Lung (tissue), 12 donors: ENCODE results near the gene JAM2. TPM values are rescaled to one million over a fixed set of nuclear protein-coding genes. Genes with fewer than 3 reads are reported as not detected.

Source experiments
- ATAC-seq: fragments of 200-7000 bp; cut with Tn5 transposase; one replicate; pipeline ENCODE4 v1.9.1; 2020; ENCODE audit warnings: moderate number of reproducible peaks; ENCODE audit not compliant: insufficient read depth, low FRiP score
- DNase-seq, 3 donors: peaks; one replicate each; pipeline ENCODE4 v3.0.0-alpha.2; 2013 to 2017
- H3K27ac ChIP-seq, 2 donors: one replicate each; pipeline ENCODE4 v1.5.1; 2013; ENCODE audit warnings: mild to moderate bottlenecking in 2 of 2, moderate library complexity in 2 of 2, control low read depth in 1 of 2, inconsistent platforms in 1 of 2, low read depth in 1 of 2, low read length in 1 of 2
- H3K27me3 ChIP-seq, 3 donors: one replicate each; pipeline ENCODE4 v1.5.1; 2013; ENCODE audit warnings: low read length in 2 of 3; ENCODE audit not compliant: control insufficient read depth in 3 of 3, insufficient read depth in 3 of 3
- H3K36me3 ChIP-seq, 4 donors: one replicate each; pipeline ENCODE4 v1.5.1; 2013; ENCODE audit warnings: low read length in 4 of 4, mild to moderate bottlenecking in 1 of 4, moderate library complexity in 1 of 4; ENCODE audit not compliant: control insufficient read depth in 4 of 4, insufficient read depth in 4 of 4
- H3K4me1 ChIP-seq, 5 donors: one replicate each; pipeline ENCODE4 v1.5.1; 2013; ENCODE audit warnings: low read length in 5 of 5, mild to moderate bottlenecking in 2 of 5, moderate library complexity in 1 of 5; ENCODE audit not compliant: control insufficient read depth in 5 of 5, insufficient read depth in 5 of 5
- H3K4me3 ChIP-seq: one replicate; pipeline ENCODE4 v1.5.1; 2013; ENCODE audit warnings: mild to moderate bottlenecking, control low read depth, moderate library complexity
- H3K9ac ChIP-seq, 2 donors: one replicate each; pipeline ENCODE4 v1.5.1; 2013; ENCODE audit warnings: low read length in 2 of 2, control low read depth in 1 of 2; ENCODE audit not compliant: insufficient read depth in 1 of 2
- H3K9me3 ChIP-seq, 4 donors: one replicate each; pipeline ENCODE4 v1.5.1; 2013; ENCODE audit warnings: low read length in 3 of 4, mild to moderate bottlenecking in 1 of 4, moderate library complexity in 1 of 4; ENCODE audit not compliant: control insufficient read depth in 4 of 4, insufficient read depth in 3 of 4
- WGBS, 2 donors: extraction: QIAGEN DNeasy Blood & Tissue Kit; methylation state at CpG; one replicate each; pipeline ENCODE4 v1.1.7; 2013; 5-methylcytosine and 5-hydroxymethylcytosine counted together
- polyA plus RNA-seq, 2 donors: library from polyadenylated mRNA; stranded (reverse); fragments of 200-250 nt; gene quantifications; one replicate each; pipeline ENCODE4 v1.2.1, GENCODE V29; 2013
- total RNA-seq, 2 donors: library from RNA; depleted of rRNA in 1 of 2; stranded (reverse); fragments of >200 nt in 1 of 2; gene quantifications; one replicate each; pipeline ENCODE4 v1.2.1, GENCODE V29; 2014 to 2021
- TF ChIP-seq, protein P1 (sequence below): IDR thresholded peaks from 2 replicates; pipeline ENCODE4 v1.5.1; 2012; ENCODE audit warnings: mild to moderate bottlenecking; ENCODE audit errors: control extremely low read depth, extremely low read depth
- donor health status: control.
- donor health status: control.
- donor health status: Bipolar disorder and iron deficiency.
- donor health status: healthy.
- donor health status: DM: yes; HTN: yes; CAD: no.

JAM2 gene
- total and polyA plus RNA-seq, 4 donors = 11.1 to 57.1 (median 14.4) TPM

DNA sequence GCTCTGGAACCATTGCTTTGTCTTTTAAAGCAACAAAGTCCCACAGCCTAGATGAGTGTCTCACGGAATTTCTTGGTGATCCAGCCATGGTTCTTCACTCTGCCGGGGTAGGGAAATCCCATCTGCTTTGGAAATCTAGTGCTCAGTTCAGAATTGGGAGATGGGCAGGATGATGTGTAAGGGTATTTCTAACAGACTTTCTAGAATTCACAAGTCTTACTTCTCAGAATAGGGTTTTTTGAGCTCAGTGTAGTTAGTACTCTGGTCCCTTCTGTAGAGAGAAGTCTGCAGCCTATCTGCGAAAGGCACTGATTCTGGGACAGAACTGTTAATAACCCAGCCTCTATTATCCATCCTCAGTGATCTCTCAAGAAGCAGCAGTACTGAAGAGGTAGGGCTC, 121.0 kb downstream of the JAM2 start:
- H3K36me3 ChIP-seq = peaks cover 8 to 38% (median 26%) of the 10 kb centered on the region in 4 donors
- no peaks in the 10 kb centered on the region for H3K27me3 ChIP-seq
- TF ChIP-seq, protein P1, sequence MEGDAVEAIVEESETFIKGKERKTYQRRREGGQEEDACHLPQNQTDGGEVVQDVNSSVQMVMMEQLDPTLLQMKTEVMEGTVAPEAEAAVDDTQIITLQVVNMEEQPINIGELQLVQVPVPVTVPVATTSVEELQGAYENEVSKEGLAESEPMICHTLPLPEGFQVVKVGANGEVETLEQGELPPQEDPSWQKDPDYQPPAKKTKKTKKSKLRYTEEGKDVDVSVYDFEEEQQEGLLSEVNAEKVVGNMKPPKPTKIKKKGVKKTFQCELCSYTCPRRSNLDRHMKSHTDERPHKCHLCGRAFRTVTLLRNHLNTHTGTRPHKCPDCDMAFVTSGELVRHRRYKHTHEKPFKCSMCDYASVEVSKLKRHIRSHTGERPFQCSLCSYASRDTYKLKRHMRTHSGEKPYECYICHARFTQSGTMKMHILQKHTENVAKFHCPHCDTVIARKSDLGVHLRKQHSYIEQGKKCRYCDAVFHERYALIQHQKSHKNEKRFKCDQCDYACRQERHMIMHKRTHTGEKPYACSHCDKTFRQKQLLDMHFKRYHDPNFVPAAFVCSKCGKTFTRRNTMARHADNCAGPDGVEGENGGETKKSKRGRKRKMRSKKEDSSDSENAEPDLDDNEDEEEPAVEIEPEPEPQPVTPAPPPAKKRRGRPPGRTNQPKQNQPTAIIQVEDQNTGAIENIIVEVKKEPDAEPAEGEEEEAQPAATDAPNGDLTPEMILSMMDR = no peak
- no peaks in the 10 kb centered on the region for H3K9me3 ChIP-seq
- no peak overlapping the region for H3K27ac ChIP-seq
- no peak for DNase-seq
- H3K4me1 ChIP-seq = no peaks in the 10 kb centered on the region
- no peak overlapping the region for H3K9ac ChIP-seq
- ATAC-seq = no peak
- H3K4me3 ChIP-seq = no peak overlapping the region
- 95 to 96% methylated on average over 3 of the region's 3 CpGs for WGBS, 2 donors

DNA sequence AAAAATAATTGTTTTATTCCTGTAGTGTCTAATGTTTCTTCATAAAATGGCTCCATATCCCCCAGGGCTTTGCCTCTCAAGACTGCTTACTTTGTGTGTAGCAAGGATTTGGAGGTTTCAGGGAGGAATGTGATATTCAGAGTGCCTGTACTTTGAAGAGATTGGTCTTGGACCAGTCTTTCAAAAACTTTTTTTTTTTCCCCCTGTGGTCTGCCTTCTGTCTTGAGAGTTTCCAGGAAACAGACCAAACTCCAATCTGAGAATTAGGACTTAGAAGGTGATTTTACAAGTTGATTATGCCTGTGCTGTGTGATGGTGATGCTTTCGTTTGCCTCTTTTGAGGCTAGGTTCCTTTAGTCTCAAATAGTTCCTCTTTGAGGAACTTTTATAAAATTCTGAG, 121.6 kb downstream of the JAM2 start:
- ATAC-seq (no peak), DNase-seq (no peak)
- Histone ChIP-seq H3K27ac (no peak overlapping the region), H3K4me3 (no peak overlapping the region), H3K9ac (no peak overlapping the region), H3K9me3 (no peaks in the 10 kb centered on the region), H3K36me3 (peaks cover 10 to 34% (median 25%) of the 10 kb centered on the region in 4 donors), H3K4me1 (no peaks in the 10 kb centered on the region), H3K27me3 (no peaks in the 10 kb centered on the region)
- WGBS, 2 donors = 94 to 98% methylated on average over 1 of the region's 1 CpG
- TF ChIP-seq, protein P1 = no peak

DNA sequence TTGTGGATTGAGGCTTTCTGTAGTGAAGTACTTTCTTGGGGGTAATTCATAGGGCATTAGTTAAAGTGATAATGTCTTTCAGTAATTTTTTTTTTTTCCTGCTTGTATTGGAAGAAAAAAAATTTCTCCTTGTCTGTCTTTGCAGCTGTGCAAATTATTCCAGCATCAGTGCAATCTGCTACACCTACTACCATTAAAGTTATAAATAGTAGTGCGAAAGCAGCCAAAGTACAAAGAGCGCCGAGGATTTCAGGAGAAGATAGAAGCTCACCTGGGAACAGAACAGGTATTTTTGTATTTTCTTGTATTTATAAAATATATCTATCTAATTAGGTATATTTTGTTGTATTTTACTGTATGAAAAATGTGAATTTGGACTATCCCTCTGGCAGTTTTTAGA, 125.0 kb downstream of the JAM2 start:
- H3K9me3 ChIP-seq = no peaks in the 10 kb centered on the region
- WGBS, 2 donors = 98 to 99% methylated on average over 3 of the region's 3 CpGs
- H3K9ac ChIP-seq = no peak overlapping the region
- no peaks in the 10 kb centered on the region for H3K27me3 ChIP-seq
- ATAC-seq (no peak), DNase-seq (no peak)
- TF ChIP-seq, protein P1 = no peak
- no peak overlapping the region for H3K4me3 ChIP-seq
- no peaks in the 10 kb centered on the region for H3K4me1 ChIP-seq
- no peak overlapping the region for H3K27ac ChIP-seq
- H3K36me3 ChIP-seq = peaks cover 13 to 32% (median 23%) of the 10 kb centered on the region in 4 donors

Other genes starting within 250 kb of the JAM2 start
- 10 to 100 TPM; 21.8 to 31.6 TPM for gene MRPL39, start 31.8 kb upstream of the JAM2 start, total RNA-seq
- 10 to 100 TPM; 27.9 to 31.1 TPM for gene MRPL39, start 31.8 kb upstream of the JAM2 start, polyA plus RNA-seq
- 10 to 100 TPM; 72.8 to 80.3 TPM for gene ATP5PF, start 95.6 kb downstream of the JAM2 start, total RNA-seq
- gene ATP5PF, start 95.6 kb downstream of the JAM2 start, polyA plus RNA-seq = 100 to 1,000 TPM; 185 to 289 TPM
- gene GABPA, start 95.7 kb downstream of the JAM2 start, total RNA-seq = 10 to 100 TPM; 15.6 to 43.6 TPM
- gene GABPA, start 95.7 kb downstream of the JAM2 start, polyA plus RNA-seq = 1 to 10 TPM; 7.2 to 8.9 TPM